Measurements from ENCODE around the gene ANAPC13. TPM values are rescaled to one million over a fixed set of nuclear protein-coding genes. Genes with fewer than 3 reads are reported as not detected.
A peak's percentile ranks its signal among the peaks of the same experiment; 100 is the strongest.

ANAPC13 gene
- total RNA-seq, 1 experiment from 2014 or later: 52.7 TPM

- Histone ChIP-seq H3K36me3 (ENCODE audit: low read depth) (no peaks in the 10 kb centered on the region), H3K27me3 (ENCODE audit: insufficient read depth, low read depth) (no peaks in the 10 kb centered on the region), H3K27ac (no peak overlapping the region), H3K4me3 (no peak overlapping the region), H3K9me2 (ENCODE audit: insufficient read depth) (no peaks in the 10 kb centered on the region), H3F3A (ENCODE audit: insufficient read depth, low read depth) (peaks cover 19% of the 10 kb centered on the region; the same call in 1 of the 2 replicates), H3K4me2 (0 out of 2 replicates have a peak overlapping the region, but pooled peaks have one; percentile 20), H3K79me2 (ENCODE audit: low read depth) (no peaks in the 10 kb centered on the region), H4K20me1 (ENCODE audit: insufficient read depth) (no peaks in the 10 kb centered on the region), H2AFZ (no peak overlapping the region), H3K4me1 (replicated peaks; ENCODE audit: insufficient read depth) (peaks cover 30% of the 10 kb centered on the region), H3K9me3 (ENCODE audit: insufficient read depth, low read depth) (no peaks in the 10 kb centered on the region)
- CTCF ChIA-PET: no interaction called here
- no TSS peak for BruUV-seq (replicated peaks)
- intact Hi-C loops (cut with micrococcal nuclease; ENCODE audit: unreplicated experiment): no loop called here
- TF ChIP-seq EZH2 (IDR thresholded peaks at IDR 0.05; ENCODE audit: low read depth): no peak
- TF ChIP-seq CTCF (conservative IDR thresholded peaks at IDR 0.05): no peak
- POLR2A ChIA-PET (ENCODE audit: unreplicated experiment): interaction anchor here (0.7 kb wide), 1 partner anchor 128 kb away, joined by 3 read pairs; no protein-coding TSS in a partner anchor
- DNase-seq: peak; percentile 13 to 45
Observed at GRCh38 chr3:134445636-134446035, 40.1 kb downstream of the ANAPC13 start.

- no peak overlapping the region for H3K4me3 ChIP-seq
- no peak for DNase-seq
- no peak for TF ChIP-seq CTCF (conservative IDR thresholded peaks at IDR 0.05)
- TF ChIP-seq EZH2 (IDR thresholded peaks at IDR 0.05; ENCODE audit: low read depth): no peak
- peaks cover 30% of the 10 kb centered on the region for H3K4me1 ChIP-seq (replicated peaks; ENCODE audit: insufficient read depth)
- BruUV-seq (replicated peaks): no TSS peak
- ChIA-PET POLR2A (ENCODE audit: unreplicated experiment) (interaction anchor here (0.7 kb wide), 1 partner anchor 127 kb away, joined by 3 read pairs; no protein-coding TSS in a partner anchor), CTCF (no interaction called here)
- H3K27me3 ChIP-seq (ENCODE audit: insufficient read depth, low read depth): no peaks in the 10 kb centered on the region
- no peak overlapping the region for H2AFZ ChIP-seq
- no peaks in the 10 kb centered on the region for H3K36me3 ChIP-seq (ENCODE audit: low read depth)
- H3K4me2 ChIP-seq: 0 out of 2 replicates have a peak overlapping the region, but pooled peaks have one; percentile 20
- no peak overlapping the region for H3K27ac ChIP-seq
- intact Hi-C loops (cut with micrococcal nuclease; ENCODE audit: unreplicated experiment): no loop called here
- no peaks in the 10 kb centered on the region for H3K9me3 ChIP-seq (ENCODE audit: insufficient read depth, low read depth)
- H4K20me1 ChIP-seq (ENCODE audit: insufficient read depth): no peaks in the 10 kb centered on the region
- no peaks in the 10 kb centered on the region for H3K9me2 ChIP-seq (ENCODE audit: insufficient read depth)
- H3K79me2 ChIP-seq (ENCODE audit: low read depth): no peaks in the 10 kb centered on the region
- peaks cover 19% of the 10 kb centered on the region; the same call in 1 of the 2 replicates for H3F3A ChIP-seq (ENCODE audit: insufficient read depth, low read depth)
Observed at GRCh38 chr3:134445095-134445494, 40.7 kb downstream of the ANAPC13 start.

GRCh38 chr3:134441821-134442220 lies 44.0 kb downstream of the ANAPC13 start:
- ChIA-PET POLR2A (ENCODE audit: unreplicated experiment) (no interaction called here), CTCF (no interaction called here)
- Histone ChIP-seq H3K36me3 (ENCODE audit: low read depth) (no peaks in the 10 kb centered on the region), H3K4me1 (replicated peaks; ENCODE audit: insufficient read depth) (peaks cover 30% of the 10 kb centered on the region), H3K4me2 (no peak overlapping the region), H3K79me2 (ENCODE audit: low read depth) (no peaks in the 10 kb centered on the region), H3K9me2 (ENCODE audit: insufficient read depth) (no peaks in the 10 kb centered on the region), H3K27me3 (ENCODE audit: insufficient read depth, low read depth) (no peaks in the 10 kb centered on the region), H4K20me1 (ENCODE audit: insufficient read depth) (no peaks in the 10 kb centered on the region), H3K27ac (no peak overlapping the region), H3F3A (ENCODE audit: insufficient read depth, low read depth) (peaks cover 19% of the 10 kb centered on the region; the same call in 1 of the 2 replicates), H2AFZ (no peak overlapping the region), H3K4me3 (no peak overlapping the region), H3K9me3 (ENCODE audit: insufficient read depth, low read depth) (no peaks in the 10 kb centered on the region)
- intact Hi-C loops (cut with micrococcal nuclease; ENCODE audit: unreplicated experiment): no loop called here
- TF ChIP-seq EZH2 (IDR thresholded peaks at IDR 0.05; ENCODE audit: low read depth): no peak
- no peak for TF ChIP-seq CTCF (conservative IDR thresholded peaks at IDR 0.05)
- no peak for DNase-seq
- BruUV-seq (replicated peaks): no TSS peak

Measured in PC-9 (cell line).